Activated CD8-positive, alpha-beta memory T cell treated with anti-CD3 and anti-CD28 coated beads for 36 hours (primary cell): ENCODE results near the gene WDR19. TPM values are rescaled to one million over a fixed set of nuclear protein-coding genes. Genes with fewer than 3 reads are reported as not detected.
"Not testable (repeated sequence)": the region's sequence is repeated elsewhere in the genome, so short reads cannot be mapped to it uniquely, and the experiment has no call there.

ENCODE experiments used
- CTCF ChIA-PET: fragments of 350-600 bp; sonication (Branson Sonifier 250); formaldehyde crosslinking; loops from one replicate; lab custom pipeline; 2021; ENCODE audit warnings: antibody characterized with exemption; lab: Charles Lee
- POLR2A ChIA-PET: fragments of 350-600 bp; sonication (Branson Sonifier 250); formaldehyde crosslinking; loops from one replicate; lab custom pipeline; 2021; ENCODE audit warnings: antibody characterized with exemption; lab: Charles Lee
- total RNA-seq, 2 experiments: library from RNA; stranded (reverse); gene quantifications; one replicate each; pipeline ENCODE4 v1.2.3, GENCODE V29; 2021

WDR19 gene
- total RNA-seq, 2 experiments from 2014 or later = 15.7 to 17.3 TPM

DNA sequence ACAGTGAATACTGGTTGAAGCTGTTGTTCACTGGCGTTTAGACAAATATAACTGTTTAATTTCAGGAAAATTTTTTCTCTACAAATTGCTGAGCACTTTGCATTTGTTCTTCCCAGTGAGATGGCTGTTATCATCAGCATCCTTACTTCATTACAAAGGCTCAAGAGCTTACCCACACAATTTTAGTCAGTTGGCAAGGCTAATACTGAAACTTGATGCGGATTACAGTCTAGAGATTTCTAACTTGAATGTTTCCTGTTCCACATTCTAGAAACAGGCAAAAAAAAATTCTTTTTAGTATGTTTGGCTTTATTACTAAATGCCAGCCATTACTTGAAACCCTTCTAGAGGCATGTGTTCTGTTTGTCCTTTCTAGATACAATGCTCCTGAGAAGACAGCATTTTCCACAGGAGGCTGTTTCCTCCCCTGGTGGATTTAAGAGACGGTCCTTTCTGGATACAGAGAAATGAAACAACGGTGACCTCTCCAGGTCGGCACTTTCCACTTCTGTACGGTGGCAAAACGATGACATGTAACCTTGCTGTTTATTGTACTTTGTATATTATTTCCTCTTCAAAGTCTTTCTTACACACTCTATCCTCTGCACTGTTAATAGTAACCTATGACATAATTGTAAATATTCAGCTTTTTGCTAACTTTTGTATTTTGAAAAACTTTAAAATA lies 102.9 kb downstream of the WDR19 start:
- CTCF ChIA-PET = no interaction called here
- POLR2A ChIA-PET = no interaction called here

- ChIA-PET POLR2A (no interaction called here), CTCF (no interaction called here)
Observed at GRCh38 chr4:39285853-39286252, 103.5 kb downstream of the WDR19 start.

DNA sequence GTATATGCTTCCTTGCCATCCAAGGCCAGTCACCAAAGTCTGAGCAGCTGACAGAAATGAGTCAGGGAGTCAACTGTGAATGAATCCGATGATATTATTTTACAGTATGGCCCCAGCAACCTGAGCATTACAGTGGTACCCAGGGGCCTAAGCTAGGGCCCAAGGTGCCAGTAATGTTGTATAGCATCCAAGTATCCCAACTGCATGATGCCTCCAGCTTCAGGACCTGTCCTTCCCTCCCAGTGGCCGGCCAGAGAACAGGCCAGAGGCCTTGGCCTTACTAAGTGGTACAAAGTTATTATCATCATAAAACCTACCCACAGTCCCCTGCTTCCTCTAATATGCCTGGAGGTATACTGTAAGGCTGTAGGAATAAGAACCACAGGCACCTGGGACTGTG lies 103.9 kb downstream of the WDR19 start:
- ChIA-PET POLR2A (no interaction called here), CTCF (no interaction called here)

- CTCF ChIA-PET = interaction anchor here (0.6 kb wide), 1 partner anchor 47 kb away, joined by 3 read pairs; no protein-coding TSS in a partner anchor
- POLR2A ChIA-PET = no interaction called here
Observed at GRCh38 chr4:39287223-39287622, 104.9 kb downstream of the WDR19 start.

- ChIA-PET CTCF (no interaction called here), POLR2A (no interaction called here)
Observed at GRCh38 chr4:39291686-39292085, 109.4 kb downstream of the WDR19 start.

DNA sequence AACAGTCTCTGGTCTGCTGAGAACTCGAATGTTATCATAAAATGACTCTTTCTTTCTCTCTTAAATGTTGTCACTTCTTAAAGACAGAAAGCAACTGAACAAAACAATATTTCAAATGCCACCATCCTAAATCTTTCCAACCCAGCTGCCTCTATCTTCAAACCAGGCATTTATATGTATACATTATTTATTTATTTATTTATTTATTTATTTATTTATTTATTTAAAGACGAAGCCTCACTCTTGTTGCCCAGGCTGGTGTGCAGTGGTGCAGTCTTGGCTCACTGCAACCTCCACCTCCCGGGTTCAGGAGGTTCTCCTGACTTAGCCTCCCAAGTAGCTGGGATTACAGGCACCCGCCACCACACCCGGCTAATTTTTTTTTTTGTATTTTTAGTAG lies 110.1 kb downstream of the WDR19 start:
- POLR2A ChIA-PET, CTCF ChIA-PET: not testable (repeated sequence)

DNA sequence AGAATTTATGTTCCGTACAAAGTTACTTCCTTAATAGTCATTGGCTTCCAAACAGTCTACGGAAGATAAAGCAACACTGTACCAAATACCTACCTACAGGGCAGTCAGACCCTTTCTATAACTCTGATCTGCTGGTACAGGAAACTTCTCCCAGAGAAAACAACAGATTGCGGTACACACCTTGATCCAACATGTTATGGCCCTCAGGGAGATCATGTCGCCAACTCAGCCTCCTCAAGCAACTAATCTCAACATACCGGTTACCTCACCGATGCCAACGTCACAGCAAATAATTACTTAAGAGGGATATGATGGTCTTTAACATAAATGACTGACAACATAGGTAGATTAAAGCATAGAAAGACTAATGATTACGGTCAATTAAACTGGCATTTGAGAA lies 113.5 kb downstream of the WDR19 start:
- CTCF ChIA-PET = interaction anchor here (0.5 kb wide), 1 partner anchor 25 kb away, joined by 3 read pairs; no protein-coding TSS in a partner anchor
- POLR2A ChIA-PET = no interaction called here

DNA sequence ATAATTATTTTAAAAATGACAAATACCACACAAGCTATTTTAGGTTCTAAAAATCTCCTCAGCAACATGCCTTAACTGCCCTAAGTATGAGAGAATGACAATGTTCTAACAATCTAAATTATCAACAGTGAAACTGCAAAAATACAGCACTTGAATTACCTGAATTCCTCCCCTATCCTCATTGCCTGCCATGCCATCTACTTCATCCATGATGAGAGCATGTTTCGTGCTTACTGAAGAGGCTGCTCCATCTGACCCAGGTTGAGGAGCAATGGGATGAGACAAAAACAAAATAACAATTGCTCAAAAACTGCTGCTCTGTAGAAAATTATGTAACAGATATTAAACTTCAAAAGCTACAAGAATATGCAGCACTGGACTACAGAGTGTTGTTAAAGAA lies 120.6 kb downstream of the WDR19 start:
- POLR2A ChIA-PET = no interaction called here
- CTCF ChIA-PET = no interaction called here

GRCh38 chr4:39303871-39304270 lies 121.5 kb downstream of the WDR19 start:
- ChIA-PET POLR2A (no interaction called here), CTCF (no interaction called here)

DNA sequence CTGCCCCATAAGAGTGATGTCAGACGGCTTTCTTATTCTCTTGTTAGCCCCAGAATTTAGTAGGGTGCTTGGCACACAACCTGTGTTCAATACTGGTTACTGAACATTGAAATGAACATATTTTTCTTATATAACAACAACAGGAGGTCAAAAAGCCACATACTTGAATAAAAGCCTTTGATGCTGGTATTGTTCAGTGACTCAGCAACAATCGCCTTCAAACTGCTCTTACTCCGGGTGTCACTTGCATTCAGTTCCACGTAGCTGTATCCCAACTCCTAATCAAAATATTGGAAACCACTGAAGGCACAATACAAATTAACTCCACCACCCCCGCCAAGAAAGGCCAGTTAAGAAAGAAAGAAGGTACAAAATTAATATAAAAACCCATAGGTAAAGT lies 122.3 kb downstream of the WDR19 start:
- ChIA-PET POLR2A (no interaction called here), CTCF (no interaction called here)

- POLR2A ChIA-PET = interaction anchor here (0.6 kb wide), 1 partner anchor 482 kb away, joined by 3 read pairs; no protein-coding TSS in a partner anchor
- CTCF ChIA-PET = no interaction called here
Observed at GRCh38 chr4:39305912-39306677, 123.8 kb downstream of the WDR19 start.

DNA sequence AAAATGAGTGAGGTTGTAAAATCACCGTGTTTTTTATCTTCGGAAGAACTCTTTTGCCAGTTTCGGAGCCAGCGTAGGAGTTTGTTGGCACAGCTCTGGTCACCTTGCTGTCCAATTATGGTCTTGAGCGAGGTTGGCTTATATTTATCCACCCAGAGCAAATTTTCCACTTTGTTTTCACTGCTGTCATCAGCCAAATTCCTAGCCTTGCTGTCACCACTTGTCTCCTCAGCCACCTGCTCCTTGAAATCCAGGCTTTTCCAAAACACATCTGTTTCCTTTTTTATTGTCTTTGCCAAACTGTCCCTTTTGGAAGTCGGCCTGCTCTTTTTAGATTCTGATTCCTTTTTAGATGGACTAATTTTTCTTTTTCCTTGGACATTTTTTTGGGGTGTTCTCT lies 126.3 kb downstream of the WDR19 start:
- ChIA-PET CTCF (no interaction called here), POLR2A (no interaction called here)

DNA sequence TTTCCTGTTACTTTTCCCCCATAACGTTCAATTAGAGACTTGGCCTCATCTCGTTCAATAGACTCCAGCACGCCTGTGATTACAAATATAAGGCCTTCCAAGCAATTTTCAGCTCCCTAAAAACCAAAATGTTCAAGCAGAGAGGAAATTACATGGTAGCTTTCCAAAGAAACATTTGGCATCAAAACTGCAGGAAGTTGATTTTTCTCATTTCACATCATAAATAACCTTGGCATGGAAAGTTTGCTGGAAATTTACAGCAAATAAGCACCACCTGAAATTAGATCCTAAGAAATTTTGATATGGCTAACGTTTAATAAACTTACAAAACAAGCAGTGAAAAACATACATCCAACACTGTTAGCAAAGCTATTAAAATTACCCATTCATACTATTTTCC lies 130.5 kb downstream of the WDR19 start:
- ChIA-PET CTCF (no interaction called here), POLR2A (interaction anchor here (0.5 kb wide), 1 partner anchor 28 kb away, joined by 7 read pairs; no protein-coding TSS in a partner anchor)

GRCh38 chr4:39319676-39320075 lies 137.3 kb downstream of the WDR19 start:
- ChIA-PET CTCF (no interaction called here), POLR2A (interaction anchor here (0.7 kb wide), 1 partner anchor 207 kb away, joined by 4 read pairs; the partner anchor contains the start of gene UGDH)

GRCh38 chr4:39320381-39321115 lies 138.2 kb downstream of the WDR19 start:
- POLR2A ChIA-PET = interaction anchor here (0.6 to 0.7 kb wide), 2 partner anchors 130 to 206 kb away, joined by 4 read pairs; partner anchors contain the start of gene UGDH
- CTCF ChIA-PET = interaction anchor here (0.7 to 1.2 kb wide), 2 partner anchors 23 to 25 kb away, joined by 3 read pairs; no protein-coding TSS in a partner anchor

DNA sequence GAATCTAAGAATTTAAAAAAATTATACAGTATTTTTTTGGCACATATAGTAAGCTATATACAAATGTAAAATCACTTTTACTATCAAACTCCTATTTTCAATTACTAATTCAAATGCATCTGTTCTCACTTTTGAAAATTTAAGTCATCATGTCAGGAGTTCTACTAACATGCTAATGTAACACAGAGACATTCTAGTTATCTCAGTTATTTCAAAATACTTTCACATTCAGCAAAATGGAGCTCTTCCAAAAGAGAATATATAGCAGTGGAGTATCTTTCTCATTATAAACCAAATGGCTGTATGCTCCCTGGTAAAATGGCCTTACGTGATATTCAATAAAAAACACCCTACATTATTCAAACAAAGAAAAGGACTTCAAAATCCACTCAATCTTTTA lies 141.5 kb downstream of the WDR19 start:
- POLR2A ChIA-PET = no interaction called here
- CTCF ChIA-PET = no interaction called here

DNA sequence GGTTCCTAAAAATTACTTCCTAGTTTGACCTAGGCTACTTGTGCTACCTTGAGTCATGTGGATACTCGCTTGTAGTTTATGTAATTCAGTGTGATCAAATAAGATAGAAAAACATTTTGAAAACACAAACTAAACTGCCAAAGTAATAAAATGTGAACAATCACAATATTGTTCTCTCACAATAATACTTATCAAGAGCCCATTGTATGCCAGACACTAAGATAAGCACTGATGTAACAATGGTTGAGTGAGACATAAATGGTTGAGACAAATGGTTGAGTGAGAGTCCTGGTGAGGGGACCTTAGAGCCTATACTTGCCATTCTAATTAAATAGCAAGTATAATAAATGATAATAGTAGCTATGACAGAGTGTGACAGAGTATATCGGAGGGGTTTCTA lies 142.1 kb downstream of the WDR19 start:
- CTCF ChIA-PET = no interaction called here
- POLR2A ChIA-PET = no interaction called here

DNA sequence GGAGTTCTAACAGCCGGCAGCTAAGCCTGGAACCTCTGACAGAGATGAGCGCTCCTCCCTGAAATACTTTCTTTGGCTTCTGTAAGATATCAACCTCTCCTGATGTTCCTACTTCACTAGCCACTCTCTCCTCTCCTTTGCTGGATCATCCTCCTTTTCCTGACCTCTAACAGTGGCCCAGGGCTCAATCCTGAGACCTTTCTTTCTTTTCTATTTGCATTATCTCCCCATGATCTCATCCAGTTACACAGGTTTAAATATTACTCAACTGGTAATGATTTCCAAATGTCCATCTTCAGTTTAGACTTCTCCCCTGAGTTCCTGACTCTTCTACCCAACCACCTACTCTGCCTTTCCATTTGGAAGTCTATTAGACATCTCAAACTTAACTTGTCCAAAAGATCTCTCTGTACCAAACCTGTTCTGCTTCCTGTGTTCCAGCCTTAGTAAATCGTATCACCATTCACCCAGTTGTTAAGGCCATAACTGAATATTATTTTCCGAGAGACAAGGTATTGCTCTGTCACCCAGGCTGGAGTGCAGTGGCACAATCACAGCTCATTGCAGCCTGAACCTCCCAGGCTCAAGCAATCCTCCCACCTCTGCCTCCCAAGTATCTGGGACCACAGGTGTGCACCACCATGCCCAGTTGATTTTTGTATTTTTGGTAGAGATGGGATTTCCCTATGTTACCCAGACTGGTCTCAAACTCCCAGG lies 142.7 kb downstream of the WDR19 start:
- ChIA-PET POLR2A (no interaction called here), CTCF (no interaction called here)

DNA sequence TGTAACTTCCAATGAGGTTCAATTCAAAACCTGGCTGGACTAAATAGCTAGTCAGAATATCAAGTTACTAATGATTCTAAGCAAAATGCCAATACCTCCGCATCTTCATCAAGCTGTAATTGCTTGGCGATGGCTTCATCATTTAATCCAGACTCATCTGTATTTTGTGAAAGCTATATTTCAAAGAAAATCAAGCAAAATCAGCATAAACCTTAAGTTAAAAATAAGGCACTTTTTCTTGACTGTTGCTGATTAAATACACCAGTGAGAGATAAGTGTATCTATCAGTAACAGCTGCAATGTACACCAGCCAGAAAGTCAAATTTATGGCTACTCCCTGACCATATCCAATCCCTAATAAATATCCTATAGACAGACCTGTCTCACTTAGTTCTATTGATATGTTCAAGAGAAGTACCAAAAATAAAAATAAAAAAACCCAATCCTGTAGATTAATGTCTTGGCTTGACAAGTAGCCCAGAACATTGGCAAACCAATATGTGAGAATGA lies 144.2 kb downstream of the WDR19 start:
- POLR2A ChIA-PET = no interaction called here
- CTCF ChIA-PET = no interaction called here
